Measurements from ENCODE around the gene TNFSF13.
"Not testable (repeated sequence)": the region's sequence is repeated elsewhere in the genome, so short reads cannot be mapped to it uniquely, and the experiment has no call there.

The TNFSF13 gene

DNA sequence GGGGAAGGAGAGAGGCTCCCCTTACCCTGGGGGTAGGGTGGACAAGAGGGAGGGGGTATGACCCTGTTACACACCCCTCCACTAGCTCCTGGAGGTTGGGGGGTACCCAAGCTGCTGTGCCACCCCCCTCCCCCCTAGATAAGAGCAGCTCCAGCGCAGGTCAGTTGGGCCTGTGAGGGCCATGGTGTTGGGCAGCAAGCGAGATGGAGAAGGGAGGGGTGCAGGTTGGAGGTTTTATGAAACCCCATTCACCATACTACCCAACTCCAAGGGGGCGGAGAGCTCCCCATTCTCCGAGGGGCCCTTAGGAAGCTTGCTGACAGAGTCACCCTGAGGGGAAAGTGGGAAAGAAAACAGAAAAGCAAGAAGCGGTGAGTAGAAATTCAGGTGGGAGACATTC, 33.0 kb downstream of the TNFSF13 start:
- Histone ChIP-seq H3K9ac (ENCODE audit: low read length) (no peak overlapping the region), H3K4me3 (ENCODE audit: low read length) (no peak overlapping the region), H3K27ac (ENCODE audit: low read length) (no peak overlapping the region), H3K4me2 (ENCODE audit: low read length) (no peak overlapping the region), H3K9me3 (ENCODE audit: insufficient read depth, low read length) (no peaks in the 10 kb centered on the region), H2AFZ (ENCODE audit: low read depth, low read length) (no peak overlapping the region), H3K36me3 (replicated peaks; ENCODE audit: low read depth, low read length) (peaks cover 5% of the 10 kb centered on the region), H4K20me1 (ENCODE audit: insufficient read depth, low read length) (no peaks in the 10 kb centered on the region), H3K4me1 (ENCODE audit: low read length) (peaks cover 3% of the 10 kb centered on the region; the same call in 1 of the 2 replicates), H3K79me2 (ENCODE audit: low read length) (no peaks in the 10 kb centered on the region; the same call in 1 of the 2 replicates), H3K27me3 (ENCODE audit: low read depth, low read length) (no peaks in the 10 kb centered on the region)
- TF ChIP-seq, protein P1, sequence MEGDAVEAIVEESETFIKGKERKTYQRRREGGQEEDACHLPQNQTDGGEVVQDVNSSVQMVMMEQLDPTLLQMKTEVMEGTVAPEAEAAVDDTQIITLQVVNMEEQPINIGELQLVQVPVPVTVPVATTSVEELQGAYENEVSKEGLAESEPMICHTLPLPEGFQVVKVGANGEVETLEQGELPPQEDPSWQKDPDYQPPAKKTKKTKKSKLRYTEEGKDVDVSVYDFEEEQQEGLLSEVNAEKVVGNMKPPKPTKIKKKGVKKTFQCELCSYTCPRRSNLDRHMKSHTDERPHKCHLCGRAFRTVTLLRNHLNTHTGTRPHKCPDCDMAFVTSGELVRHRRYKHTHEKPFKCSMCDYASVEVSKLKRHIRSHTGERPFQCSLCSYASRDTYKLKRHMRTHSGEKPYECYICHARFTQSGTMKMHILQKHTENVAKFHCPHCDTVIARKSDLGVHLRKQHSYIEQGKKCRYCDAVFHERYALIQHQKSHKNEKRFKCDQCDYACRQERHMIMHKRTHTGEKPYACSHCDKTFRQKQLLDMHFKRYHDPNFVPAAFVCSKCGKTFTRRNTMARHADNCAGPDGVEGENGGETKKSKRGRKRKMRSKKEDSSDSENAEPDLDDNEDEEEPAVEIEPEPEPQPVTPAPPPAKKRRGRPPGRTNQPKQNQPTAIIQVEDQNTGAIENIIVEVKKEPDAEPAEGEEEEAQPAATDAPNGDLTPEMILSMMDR (IDR thresholded peaks at IDR 0.05; ENCODE audit: low read depth, low read length) = no peak
- no peak for TF ChIP-seq EZH2phosphoT487 (IDR thresholded peaks at IDR 0.05; ENCODE audit: low read depth)

DNA sequence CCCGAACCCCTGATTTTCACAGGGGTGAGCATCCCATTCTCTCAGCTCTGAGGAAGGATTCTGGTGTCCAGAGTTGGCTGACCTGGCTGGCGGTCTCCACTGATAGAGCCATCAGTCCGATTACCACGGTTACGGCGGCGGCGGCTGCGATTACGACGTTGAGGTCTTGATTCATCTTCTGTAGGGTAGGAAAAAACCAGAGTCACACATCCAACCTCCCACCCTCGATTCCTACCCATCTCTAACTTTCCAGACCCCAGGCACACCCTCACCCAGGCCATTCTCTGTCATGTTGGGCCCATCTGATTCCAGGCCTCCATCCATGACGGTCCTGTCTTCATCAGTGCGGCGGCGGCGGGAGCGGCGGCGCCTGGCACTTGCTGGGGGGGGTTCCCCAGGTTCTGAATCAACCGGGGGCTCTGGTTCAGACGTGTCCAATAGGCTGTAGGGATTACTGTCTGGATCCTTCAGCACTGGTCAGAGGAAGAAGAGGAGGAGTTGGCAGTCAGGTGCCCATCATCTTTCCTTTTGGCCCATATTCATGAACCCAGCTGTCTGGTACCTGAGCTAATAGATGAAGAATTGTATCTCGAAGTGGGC, 34.0 kb downstream of the TNFSF13 start:
- Histone ChIP-seq H4K20me1 (ENCODE audit: insufficient read depth, low read length) (no peaks in the 10 kb centered on the region), H3K9me3 (ENCODE audit: insufficient read depth, low read length) (no peaks in the 10 kb centered on the region), H3K79me2 (ENCODE audit: low read length) (no peaks in the 10 kb centered on the region), H3K9ac (ENCODE audit: low read length) (no peak overlapping the region), H3K4me1 (ENCODE audit: low read length) (peaks cover 3% of the 10 kb centered on the region; the same call in 1 of the 2 replicates), H3K27ac (ENCODE audit: low read length) (no peak overlapping the region), H2AFZ (ENCODE audit: low read depth, low read length) (no peak overlapping the region), H3K36me3 (replicated peaks; ENCODE audit: low read depth, low read length) (peaks cover 5% of the 10 kb centered on the region), H3K4me3 (ENCODE audit: low read length) (no peak overlapping the region), H3K4me2 (ENCODE audit: low read length) (no peak overlapping the region), H3K27me3 (ENCODE audit: low read depth, low read length) (no peaks in the 10 kb centered on the region)
- TF ChIP-seq, protein P1 (IDR thresholded peaks at IDR 0.05; ENCODE audit: low read depth, low read length) = no peak
- TF ChIP-seq EZH2phosphoT487 (IDR thresholded peaks at IDR 0.05; ENCODE audit: low read depth) = no peak

DNA sequence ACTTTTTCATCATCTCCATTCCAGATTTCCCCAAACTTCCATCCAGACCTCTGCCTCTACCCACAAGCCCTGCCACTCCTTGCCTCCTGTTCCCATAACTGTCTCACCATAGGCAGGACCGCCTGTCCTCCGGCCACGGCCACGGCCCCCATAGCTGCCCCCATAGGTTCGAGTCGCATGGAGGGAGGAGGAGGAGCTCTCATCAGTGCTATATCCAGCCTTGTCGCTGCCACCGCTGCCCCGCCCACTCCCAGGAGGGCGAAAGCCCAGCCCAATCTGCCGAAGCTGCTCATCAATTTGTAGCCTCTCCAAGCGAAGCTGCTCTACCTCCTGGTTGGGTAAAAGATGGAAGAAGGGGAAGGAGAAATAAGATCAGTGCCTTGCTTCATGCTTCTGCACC, 34.7 kb downstream of the TNFSF13 start:
- Histone ChIP-seq H3K27ac (ENCODE audit: low read length) (no peak overlapping the region), H3K4me3 (ENCODE audit: low read length) (no peak overlapping the region), H3K9me3 (ENCODE audit: insufficient read depth, low read length) (no peaks in the 10 kb centered on the region), H3K9ac (ENCODE audit: low read length) (no peak overlapping the region), H3K4me1 (ENCODE audit: low read length) (peaks cover 3% of the 10 kb centered on the region; the same call in 1 of the 2 replicates), H4K20me1 (ENCODE audit: insufficient read depth, low read length) (no peaks in the 10 kb centered on the region), H3K27me3 (ENCODE audit: low read depth, low read length) (no peaks in the 10 kb centered on the region), H3K36me3 (replicated peaks; ENCODE audit: low read depth, low read length) (peaks cover 5% of the 10 kb centered on the region), H2AFZ (ENCODE audit: low read depth, low read length) (no peak overlapping the region), H3K79me2 (ENCODE audit: low read length) (no peaks in the 10 kb centered on the region), H3K4me2 (ENCODE audit: low read length) (no peak overlapping the region)
- TF ChIP-seq, protein P1 (IDR thresholded peaks at IDR 0.05; ENCODE audit: low read depth, low read length) = no peak
- no peak for TF ChIP-seq EZH2phosphoT487 (IDR thresholded peaks at IDR 0.05; ENCODE audit: low read depth)

DNA sequence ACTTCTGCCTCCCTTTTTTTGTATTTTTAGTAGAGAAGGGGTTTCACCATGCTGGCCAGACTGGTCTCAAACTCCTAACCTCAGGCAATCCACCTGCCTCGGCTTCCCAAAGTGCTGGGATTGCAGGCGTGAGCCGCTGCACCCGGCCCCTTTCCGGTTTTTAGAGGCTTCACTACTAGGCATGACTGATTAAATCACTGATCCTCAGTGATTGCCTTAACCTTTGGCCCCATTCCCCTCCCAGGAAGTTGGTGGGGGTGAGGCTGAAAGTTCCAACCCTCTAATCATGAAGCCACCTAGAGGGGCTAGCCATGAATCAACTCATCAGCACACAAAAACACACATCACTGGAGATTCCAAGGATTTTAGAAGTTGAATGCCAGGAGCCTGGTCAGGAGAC, 39.0 kb downstream of the TNFSF13 start:
- H3K4me1 ChIP-seq (ENCODE audit: low read length); H3K27me3 ChIP-seq (ENCODE audit: low read depth, low read length); H2AFZ ChIP-seq (ENCODE audit: low read depth, low read length); H3K36me3 ChIP-seq (replicated peaks; ENCODE audit: low read depth, low read length); H3K9ac ChIP-seq (ENCODE audit: low read length); H3K27ac ChIP-seq (ENCODE audit: low read length); H3K9me3 ChIP-seq (ENCODE audit: insufficient read depth, low read length); H3K4me3 ChIP-seq (ENCODE audit: low read length); H3K4me2 ChIP-seq (ENCODE audit: low read length); H3K79me2 ChIP-seq (ENCODE audit: low read length); H4K20me1 ChIP-seq (ENCODE audit: insufficient read depth, low read length): not testable (repeated sequence)
